SU-DHL-6 (cell line): ENCODE data around the gene CHN1.
A peak's percentile ranks its signal among the peaks of the same experiment; 100 is the strongest.

Source experiments
- H2AFZ ChIP-seq: fragments of 200-600 bp; sonication (generic); 2 replicates; pipeline ENCODE4 v1.6.1; 2014; ENCODE audit warnings: low read depth, mild to moderate bottlenecking, moderate library complexity, mixed read lengths, antibody characterized with exemption, low read length; ENCODE audit not compliant: severe bottlenecking
- H3F3A ChIP-seq: fragments of 200-600 bp; shearing (Covaris generic); 2 replicates; pipeline ENCODE4 v1.6.0; 2016; ENCODE audit warnings: antibody characterized with exemption, mild to moderate bottlenecking; ENCODE audit not compliant: insufficient read depth
- H3K27ac ChIP-seq: fragments of 200-600 bp; sonication (generic); 2 replicates; pipeline ENCODE4 v1.5.1; 2016; ENCODE audit warnings: low read depth, mild to moderate bottlenecking, low read length, moderate library complexity, mixed read lengths
- H3K27me3 ChIP-seq: fragments of 200-600 bp; sonication (generic), shearing (Covaris generic); 2 replicates; pipeline ENCODE4 v1.6.0; 2014; ENCODE audit warnings: mild to moderate bottlenecking, low read length
- H3K36me3 ChIP-seq: fragments of 200-600 bp; sonication (generic); 2 replicates; pipeline ENCODE4 v1.6.1; 2014; ENCODE audit warnings: mild to moderate bottlenecking, low read length, mixed read lengths
- H3K4me2 ChIP-seq: fragments of 300-600, 200-600 bp; shearing (Covaris generic), sonication (generic); 2 replicates; pipeline ENCODE4 v1.6.0; 2014; ENCODE audit warnings: low read length, low read depth, mild to moderate bottlenecking; ENCODE audit not compliant: poor library complexity, severe bottlenecking
- H3K4me3 ChIP-seq: fragments of 200-600 bp; sonication (generic); 2 replicates; pipeline ENCODE4 v1.5.1; 2014; ENCODE audit warnings: antibody characterized with exemption, low read length, mild to moderate bottlenecking, mixed read lengths; ENCODE audit not compliant: insufficient read depth, poor library complexity, severe bottlenecking
- H3K79me2 ChIP-seq: fragments of 200-600 bp; sonication (generic); 2 replicates; pipeline ENCODE4 v1.6.1; 2014; ENCODE audit warnings: mild to moderate bottlenecking, low read length, moderate library complexity; ENCODE audit not compliant: insufficient read depth
- H3K9ac ChIP-seq: fragments of 200-600 bp; sonication (generic); 2 replicates; pipeline ENCODE4 v1.7.0; 2014; ENCODE audit warnings: mild to moderate bottlenecking, low read length
- H3K9me2 ChIP-seq: fragments of 200-600 bp; sonication (generic); replicated peaks from 2 replicates; pipeline ENCODE4 v1.6.1; 2014; ENCODE audit warnings: low read length; ENCODE audit not compliant: insufficient read depth
- H3K9me3 ChIP-seq: fragments of 200-600 bp; sonication (generic); 2 replicates; pipeline ENCODE4 v1.6.1; 2014; ENCODE audit warnings: low read length, mixed read lengths; ENCODE audit not compliant: insufficient read depth
- H4K20me1 ChIP-seq: fragments of 200-600 bp; sonication (generic); 2 replicates; pipeline ENCODE4 v1.6.1; 2014; ENCODE audit warnings: low read depth, mild to moderate bottlenecking, antibody characterized with exemption, low read length, moderate library complexity, mixed read lengths
- CTCF ChIP-seq: fragments of 200-600 bp; sonication (generic); IDR thresholded peaks from one replicate; pipeline ENCODE4 v1.5.1; 2017; ENCODE audit warnings: antibody characterized with exemption, mild to moderate bottlenecking, low read length, moderate library complexity; ENCODE audit not compliant: insufficient read depth, poor library complexity, severe bottlenecking
- EZH2phosphoT487 ChIP-seq: fragments of 200-600 bp; sonication (generic), shearing (Covaris generic); conservative IDR thresholded peaks from 2 replicates; pipeline ENCODE4 v1.6.1; 2018; ENCODE audit warnings: mild to moderate bottlenecking, antibody characterized with exemption, low read length, moderate library complexity, mixed read lengths

CHN1 gene

GRCh38 chr2:175048275-175048674, 43.1 kb upstream of the CHN1 start:
- Histone ChIP-seq H3K9me2 (no peaks in the 10 kb centered on the region), H3K27ac (peak overlapping the region; percentile 96), H3K4me2 (peak overlapping the region; percentile 92), H3K79me2 (no peaks in the 10 kb centered on the region), H3F3A (peaks cover 11% of the 10 kb centered on the region), H2AFZ (peak overlapping the region; percentile 63), H4K20me1 (no peaks in the 10 kb centered on the region), H3K4me3 (peak overlapping the region; percentile 33), H3K9me3 (no peaks in the 10 kb centered on the region), H3K9ac (peak overlapping the region; percentile 48), H3K36me3 (no peaks in the 10 kb centered on the region), H3K27me3 (no peaks in the 10 kb centered on the region)
- no peak for TF ChIP-seq EZH2phosphoT487
- TF ChIP-seq CTCF, result no peak

GRCh38 chr2:175039490-175039889, 34.3 kb upstream of the CHN1 start:
- Histone ChIP-seq H3K4me2 (no peak overlapping the region), H3K9ac (no peak overlapping the region), H4K20me1 (no peaks in the 10 kb centered on the region), H3F3A (peaks cover 5% of the 10 kb centered on the region; the same call in 1 of the 2 replicates), H3K27ac (no peak overlapping the region), H3K9me2 (no peaks in the 10 kb centered on the region), H3K27me3 (no peaks in the 10 kb centered on the region), H3K9me3 (no peaks in the 10 kb centered on the region), H2AFZ (no peak overlapping the region), H3K36me3 (no peaks in the 10 kb centered on the region), H3K79me2 (no peaks in the 10 kb centered on the region), H3K4me3 (no peak overlapping the region)
- TF ChIP-seq EZH2phosphoT487 (no peak), CTCF (no peak)

DNA sequence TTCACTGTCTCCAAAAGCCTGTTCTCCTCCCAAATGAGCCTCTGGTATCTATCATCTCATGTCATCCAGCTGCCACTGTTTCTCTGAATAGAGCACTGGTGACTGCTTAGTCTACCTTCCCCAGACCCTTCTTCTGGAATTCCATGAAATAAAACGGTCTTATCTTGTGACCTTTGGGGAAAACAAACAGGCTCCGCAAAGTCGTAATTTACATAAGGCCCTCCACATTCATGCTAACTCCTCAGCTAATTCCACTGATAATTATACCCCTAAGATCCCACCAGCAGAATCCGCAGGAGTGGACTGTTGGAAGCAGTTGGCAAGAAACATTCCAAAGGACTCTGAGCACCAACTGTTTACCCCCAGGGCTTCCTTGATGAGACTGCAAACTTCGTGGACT, 33.9 kb upstream of the CHN1 start:
- no peaks in the 10 kb centered on the region for H3K36me3 ChIP-seq
- H3F3A ChIP-seq, result peaks cover 5% of the 10 kb centered on the region; the same call in 1 of the 2 replicates
- H4K20me1 ChIP-seq, result no peaks in the 10 kb centered on the region
- no peaks in the 10 kb centered on the region for H3K27me3 ChIP-seq
- no peaks in the 10 kb centered on the region for H3K9me3 ChIP-seq
- no peak overlapping the region for H3K4me3 ChIP-seq
- no peaks in the 10 kb centered on the region for H3K9me2 ChIP-seq
- TF ChIP-seq CTCF (no peak), EZH2phosphoT487 (no peak)
- H3K27ac ChIP-seq, result no peak overlapping the region
- no peak overlapping the region for H3K9ac ChIP-seq
- no peak overlapping the region for H2AFZ ChIP-seq
- no peaks in the 10 kb centered on the region for H3K79me2 ChIP-seq
- no peak overlapping the region for H3K4me2 ChIP-seq

GRCh38 chr2:175037941-175038340, 32.8 kb upstream of the CHN1 start:
- no peak overlapping the region for H3K4me2 ChIP-seq
- H3K4me3 ChIP-seq, result no peak overlapping the region
- H2AFZ ChIP-seq, result peak overlapping the region; percentile 4
- H4K20me1 ChIP-seq, result no peaks in the 10 kb centered on the region
- no peak overlapping the region for H3K9ac ChIP-seq
- no peaks in the 10 kb centered on the region for H3K27me3 ChIP-seq
- peaks cover 5% of the 10 kb centered on the region; the same call in 1 of the 2 replicates for H3F3A ChIP-seq
- no peaks in the 10 kb centered on the region for H3K36me3 ChIP-seq
- H3K79me2 ChIP-seq, result no peaks in the 10 kb centered on the region
- no peaks in the 10 kb centered on the region for H3K9me3 ChIP-seq
- TF ChIP-seq CTCF, result no peak
- no peak for TF ChIP-seq EZH2phosphoT487
- H3K27ac ChIP-seq, result no peak overlapping the region
- H3K9me2 ChIP-seq, result no peaks in the 10 kb centered on the region
